WTC11 (cell line): ENCODE data around the gene DNAJC2. TPM values are rescaled to one million over a fixed set of nuclear protein-coding genes. Genes with fewer than 3 reads are reported as not detected.

ENCODE experiments used
- ATAC-seq: fragments of 200-7000 bp; cut with Tn5 transposase; 2 replicates; pipeline ENCODE4 v1.10.0; 2021; ENCODE audit warnings: mild to moderate bottlenecking, moderate library complexity
- CTCF ChIA-PET: fragments of 300-600 bp; sonication (Branson Sonifier 250); formaldehyde crosslinking; loops from one replicate; lab custom pipeline; 2021; ENCODE audit warnings: antibody characterized with exemption; lab: Charles Lee
- POLR2A ChIA-PET: fragments of 350-600 bp; sonication (Branson Sonifier 250); formaldehyde crosslinking; loops from one replicate; lab custom pipeline; 2021; ENCODE audit warnings: antibody characterized with exemption; lab: Charles Lee
- DNase-seq: peaks from one replicate; pipeline ENCODE4 v3.0.0; 2021; ENCODE audit warnings: low spot score
- H3K27ac Mint-ChIP-seq: 2 replicates; pipeline ENCODE4 v1.8.0; 2021; ENCODE audit warnings: mixed read lengths
- H3K27me3 Mint-ChIP-seq: 2 replicates; pipeline ENCODE4 v1.8.0; 2021; ENCODE audit warnings: low read depth, mild to moderate bottlenecking, moderate library complexity, mixed read lengths
- H3K36me3 Mint-ChIP-seq: 2 replicates; pipeline ENCODE4 v1.8.0; 2021; ENCODE audit warnings: mixed read lengths
- H3K4me1 Mint-ChIP-seq: 2 replicates; pipeline ENCODE4 v1.8.0; 2022; ENCODE audit warnings: mixed read lengths
- H3K4me3 Mint-ChIP-seq: 2 replicates; pipeline ENCODE4 v1.8.0; 2021; ENCODE audit warnings: mild to moderate bottlenecking, moderate library complexity, mixed read lengths
- H3K9me3 Mint-ChIP-seq: 2 replicates; pipeline ENCODE4 v1.8.0; 2021; ENCODE audit warnings: mixed read lengths
- CREM ChIP-seq: sonication (generic); formaldehyde crosslinking; IDR thresholded peaks from 2 replicates; pipeline ENCODE4 v1.8.1; 2022; ENCODE audit warnings: mild to moderate bottlenecking, missing genetic modification reagents, moderate library complexity
- ELF4 ChIP-seq: sonication (generic); formaldehyde crosslinking; IDR thresholded peaks from 2 replicates; pipeline ENCODE4 v1.8.1; 2022; ENCODE audit warnings: low read depth, mild to moderate bottlenecking, moderate library complexity, missing genetic modification reagents
- ESRRA ChIP-seq: sonication (generic); formaldehyde crosslinking; IDR thresholded peaks from 2 replicates; pipeline ENCODE4 v1.8.1; 2022; ENCODE audit warnings: mild to moderate bottlenecking, missing genetic modification reagents, borderline replicate concordance
- ETV6 ChIP-seq: sonication (generic); formaldehyde crosslinking; IDR thresholded peaks from 2 replicates; pipeline ENCODE4 v1.8.1; 2022; ENCODE audit warnings: mild to moderate bottlenecking, missing genetic modification reagents
- FOXK1 ChIP-seq: sonication (generic); formaldehyde crosslinking; IDR thresholded peaks from 2 replicates; pipeline ENCODE4 v1.8.0; 2022; ENCODE audit warnings: mild to moderate bottlenecking, moderate library complexity, missing genetic modification reagents
- FOXP1 ChIP-seq: sonication (generic); formaldehyde crosslinking; IDR thresholded peaks from 2 replicates; pipeline ENCODE4 v1.8.0; 2022; ENCODE audit warnings: missing genetic modification reagents, mild to moderate bottlenecking, moderate library complexity, borderline replicate concordance
- GABPB1 ChIP-seq: sonication (generic); formaldehyde crosslinking; IDR thresholded peaks from 2 replicates; pipeline ENCODE4 v1.8.1; 2023; ENCODE audit warnings: mild to moderate bottlenecking, missing genetic modification reagents
- MXD4 ChIP-seq: fragments of 250-450 bp; sonication (Bioruptor Pico); IDR thresholded peaks from 2 replicates; pipeline ENCODE4 v1.8.0; 2021; ENCODE audit warnings: mild to moderate bottlenecking, moderate library complexity, borderline replicate concordance
- NR1H2 ChIP-seq: sonication (generic); formaldehyde crosslinking; IDR thresholded peaks from 2 replicates; pipeline ENCODE4 v1.9.0; 2021; ENCODE audit warnings: mild to moderate bottlenecking, moderate library complexity, missing genetic modification reagents
- NR2C2 ChIP-seq: sonication (generic); formaldehyde crosslinking; IDR thresholded peaks from 2 replicates; pipeline ENCODE4 v1.8.0; 2022; ENCODE audit warnings: mild to moderate bottlenecking, missing genetic modification reagents
- PRRX2 ChIP-seq: fragments of 250-450 bp; sonication (Bioruptor Pico); IDR thresholded peaks from 2 replicates; pipeline ENCODE4 v1.8.0; 2021; ENCODE audit warnings: mild to moderate bottlenecking
- RORB ChIP-seq: fragments of 250-450 bp; sonication (Bioruptor Pico); IDR thresholded peaks from 2 replicates; pipeline ENCODE4 v1.9.0; 2021; ENCODE audit warnings: mild to moderate bottlenecking
- SMAD4 ChIP-seq: sonication (generic); formaldehyde crosslinking; IDR thresholded peaks from 2 replicates; pipeline ENCODE4 v1.8.0; 2022; ENCODE audit warnings: mild to moderate bottlenecking, missing genetic modification reagents
- TEAD1 ChIP-seq: sonication (generic); formaldehyde crosslinking; IDR thresholded peaks from 2 replicates; pipeline ENCODE4 v1.8.0; 2022; ENCODE audit warnings: mild to moderate bottlenecking, missing genetic modification reagents
- ZBTB21 ChIP-seq: sonication (generic); formaldehyde crosslinking; IDR thresholded peaks from 2 replicates; pipeline ENCODE4 v1.8.1; 2023; ENCODE audit warnings: mild to moderate bottlenecking, missing genetic modification reagents, borderline replicate concordance
- ZNF263 ChIP-seq: sonication (generic); formaldehyde crosslinking; IDR thresholded peaks from 2 replicates; pipeline ENCODE4 v1.8.1; 2022; ENCODE audit warnings: low read depth, mild to moderate bottlenecking, moderate library complexity, missing genetic modification reagents
- ZNF281 ChIP-seq: sonication (generic); formaldehyde crosslinking; IDR thresholded peaks from 2 replicates; pipeline ENCODE4 v1.8.0; 2023; ENCODE audit warnings: mild to moderate bottlenecking, missing genetic modification reagents
- ZNF416 ChIP-seq: fragments of 250-450 bp; sonication (Bioruptor Pico); IDR thresholded peaks from 2 replicates; pipeline ENCODE4 v1.9.0; 2021; ENCODE audit warnings: mild to moderate bottlenecking, inconsistent platforms
- ZNF423 ChIP-seq: fragments of 250-450 bp; sonication (Bioruptor Pico); IDR thresholded peaks from 2 replicates; pipeline ENCODE4 v2.1.2; 2022; ENCODE audit warnings: mild to moderate bottlenecking, moderate library complexity
- total RNA-seq: library from RNA; stranded (reverse); gene quantifications from 3 replicates; pipeline ENCODE4 v1.2.3, GENCODE V29; 2021
- TF ChIP-seq, protein P1 (sequence below): sonication (generic); formaldehyde crosslinking; IDR thresholded peaks from 2 replicates; pipeline ENCODE4 v1.8.0; 2023; ENCODE audit warnings: missing genetic modification reagents, mild to moderate bottlenecking, borderline replicate concordance
- TF ChIP-seq, protein P2 (sequence below): sonication (generic); formaldehyde crosslinking; IDR thresholded peaks from 2 replicates; pipeline ENCODE4 v1.8.1; 2022; ENCODE audit warnings: mild to moderate bottlenecking, moderate library complexity, missing genetic modification reagents
- TF ChIP-seq, protein P3 (sequence below): sonication (generic); formaldehyde crosslinking; conservative IDR thresholded peaks from 2 replicates; pipeline ENCODE4 v1.8.1; 2022; ENCODE audit warnings: mild to moderate bottlenecking, missing genetic modification reagents
- TF ChIP-seq, protein P4 (sequence below): sonication (generic); formaldehyde crosslinking; IDR thresholded peaks from 2 replicates; pipeline ENCODE4 v1.8.0; 2022; ENCODE audit warnings: missing genetic modification reagents

The DNAJC2 gene
- total RNA-seq, 1 experiment from 2014 or later: 39.7 TPM

- CTCF ChIA-PET: no interaction called here
- H3K9me3 Mint-ChIP-seq: no peaks in the 10 kb centered on the region
- H3K4me1 Mint-ChIP-seq: peaks cover 13% of the 10 kb centered on the region
- no peaks in the 10 kb centered on the region for H3K27me3 Mint-ChIP-seq
- ATAC-seq (no peak), DNase-seq (peak; percentile 12)
- peaks cover 32% of the 10 kb centered on the region for H3K36me3 Mint-ChIP-seq
- H3K4me3 Mint-ChIP-seq: peak overlapping the region; percentile 85
- TF ChIP-seq ESRRA (no peak), FOXP1 (CRISPR knock-in tag) (no peak), NR1H2 (CRISPR knock-in tag) (no peak), ETV6 (no peak), SMAD4 (CRISPR knock-in tag) (no peak), GABPB1 (CRISPR knock-in tag) (no peak), FOXK1 (CRISPR knock-in tag) (no peak), ELF4 (CRISPR knock-in tag) (no peak)
- TF ChIP-seq, protein P1, sequence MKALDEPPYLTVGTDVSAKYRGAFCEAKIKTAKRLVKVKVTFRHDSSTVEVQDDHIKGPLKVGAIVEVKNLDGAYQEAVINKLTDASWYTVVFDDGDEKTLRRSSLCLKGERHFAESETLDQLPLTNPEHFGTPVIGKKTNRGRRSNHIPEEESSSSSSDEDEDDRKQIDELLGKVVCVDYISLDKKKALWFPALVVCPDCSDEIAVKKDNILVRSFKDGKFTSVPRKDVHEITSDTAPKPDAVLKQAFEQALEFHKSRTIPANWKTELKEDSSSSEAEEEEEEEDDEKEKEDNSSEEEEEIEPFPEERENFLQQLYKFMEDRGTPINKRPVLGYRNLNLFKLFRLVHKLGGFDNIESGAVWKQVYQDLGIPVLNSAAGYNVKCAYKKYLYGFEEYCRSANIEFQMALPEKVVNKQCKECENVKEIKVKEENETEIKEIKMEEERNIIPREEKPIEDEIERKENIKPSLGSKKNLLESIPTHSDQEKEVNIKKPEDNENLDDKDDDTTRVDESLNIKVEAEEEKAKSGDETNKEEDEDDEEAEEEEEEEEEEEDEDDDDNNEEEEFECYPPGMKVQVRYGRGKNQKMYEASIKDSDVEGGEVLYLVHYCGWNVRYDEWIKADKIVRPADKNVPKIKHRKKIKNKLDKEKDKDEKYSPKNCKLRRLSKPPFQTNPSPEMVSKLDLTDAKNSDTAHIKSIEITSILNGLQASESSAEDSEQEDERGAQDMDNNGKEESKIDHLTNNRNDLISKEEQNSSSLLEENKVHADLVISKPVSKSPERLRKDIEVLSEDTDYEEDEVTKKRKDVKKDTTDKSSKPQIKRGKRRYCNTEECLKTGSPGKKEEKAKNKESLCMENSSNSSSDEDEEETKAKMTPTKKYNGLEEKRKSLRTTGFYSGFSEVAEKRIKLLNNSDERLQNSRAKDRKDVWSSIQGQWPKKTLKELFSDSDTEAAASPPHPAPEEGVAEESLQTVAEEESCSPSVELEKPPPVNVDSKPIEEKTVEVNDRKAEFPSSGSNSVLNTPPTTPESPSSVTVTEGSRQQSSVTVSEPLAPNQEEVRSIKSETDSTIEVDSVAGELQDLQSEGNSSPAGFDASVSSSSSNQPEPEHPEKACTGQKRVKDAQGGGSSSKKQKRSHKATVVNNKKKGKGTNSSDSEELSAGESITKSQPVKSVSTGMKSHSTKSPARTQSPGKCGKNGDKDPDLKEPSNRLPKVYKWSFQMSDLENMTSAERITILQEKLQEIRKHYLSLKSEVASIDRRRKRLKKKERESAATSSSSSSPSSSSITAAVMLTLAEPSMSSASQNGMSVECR (CRISPR knock-in tag): 0 out of 2 replicates have a peak, but pooled peaks have one; percentile 27
- TF ChIP-seq, protein P2, sequence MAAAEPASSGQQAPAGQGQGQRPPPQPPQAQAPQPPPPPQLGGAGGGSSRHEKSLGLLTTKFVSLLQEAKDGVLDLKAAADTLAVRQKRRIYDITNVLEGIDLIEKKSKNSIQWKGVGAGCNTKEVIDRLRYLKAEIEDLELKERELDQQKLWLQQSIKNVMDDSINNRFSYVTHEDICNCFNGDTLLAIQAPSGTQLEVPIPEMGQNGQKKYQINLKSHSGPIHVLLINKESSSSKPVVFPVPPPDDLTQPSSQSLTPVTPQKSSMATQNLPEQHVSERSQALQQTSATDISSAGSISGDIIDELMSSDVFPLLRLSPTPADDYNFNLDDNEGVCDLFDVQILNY (CRISPR knock-in tag): peak; percentile 15; the same call in 1 of the 2 replicates
- H3K27ac Mint-ChIP-seq: peak overlapping the region; percentile 97
- POLR2A ChIA-PET: interaction anchor here (0.6 kb wide), 1 partner anchor 12 kb away, joined by 3 read pairs; no protein-coding TSS in a partner anchor
Observed at GRCh38 chr7:103343758-103344452, 662 bp downstream of the DNAJC2 start.

DNA sequence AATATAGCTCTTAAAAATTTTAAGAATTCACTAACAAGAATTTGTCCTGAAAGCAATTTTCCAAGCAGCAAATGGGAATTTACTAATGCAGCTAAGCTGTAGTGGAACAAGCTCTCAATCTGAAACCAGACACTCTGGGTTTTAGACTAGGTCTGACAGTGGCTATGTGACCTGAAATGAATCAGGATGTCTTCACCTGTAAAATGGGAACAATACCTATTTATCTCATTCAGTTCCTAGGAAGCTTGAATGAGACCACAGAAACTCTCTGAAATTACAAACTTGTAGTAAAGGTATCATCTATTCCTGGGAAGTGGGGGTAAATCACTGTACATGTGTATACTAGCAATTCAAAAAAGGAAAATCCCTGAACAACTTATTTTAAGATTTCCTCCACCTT lies 1.2 kb downstream of the DNAJC2 start:
- Mint-ChIP-seq H3K27ac (peak overlapping the region; percentile 97; the same call in 1 of the 2 replicates), H3K27me3 (no peaks in the 10 kb centered on the region), H3K9me3 (no peaks in the 10 kb centered on the region), H3K4me1 (peaks cover 9% of the 10 kb centered on the region), H3K4me3 (peak overlapping the region; percentile 85), H3K36me3 (peaks cover 32% of the 10 kb centered on the region)
- CTCF ChIA-PET: no interaction called here
- POLR2A ChIA-PET: no interaction called here
- DNase-seq: no peak
- no peak for ATAC-seq
- TF ChIP-seq, protein P3, sequence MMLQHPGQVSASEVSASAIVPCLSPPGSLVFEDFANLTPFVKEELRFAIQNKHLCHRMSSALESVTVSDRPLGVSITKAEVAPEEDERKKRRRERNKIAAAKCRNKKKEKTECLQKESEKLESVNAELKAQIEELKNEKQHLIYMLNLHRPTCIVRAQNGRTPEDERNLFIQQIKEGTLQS: no peak
- TF ChIP-seq NR2C2 (CRISPR knock-in tag): no peak
- TF ChIP-seq RORB (CRISPR knock-in tag): no peak
- TF ChIP-seq TEAD1 (CRISPR knock-in tag): no peak
- TF ChIP-seq ZBTB21 (CRISPR knock-in tag): no peak
- TF ChIP-seq CREM (CRISPR knock-in tag): no peak
- TF ChIP-seq ZNF281 (CRISPR knock-in tag): no peak
- no peak for TF ChIP-seq MXD4 (CRISPR knock-in tag)
- no peak for TF ChIP-seq ZNF423 (CRISPR knock-in tag)
- no peak for TF ChIP-seq ZNF416 (CRISPR knock-in tag)
- TF ChIP-seq PRRX2 (CRISPR knock-in tag): no peak
- no peak for TF ChIP-seq ZNF263 (CRISPR knock-in tag)
- TF ChIP-seq, protein P4, sequence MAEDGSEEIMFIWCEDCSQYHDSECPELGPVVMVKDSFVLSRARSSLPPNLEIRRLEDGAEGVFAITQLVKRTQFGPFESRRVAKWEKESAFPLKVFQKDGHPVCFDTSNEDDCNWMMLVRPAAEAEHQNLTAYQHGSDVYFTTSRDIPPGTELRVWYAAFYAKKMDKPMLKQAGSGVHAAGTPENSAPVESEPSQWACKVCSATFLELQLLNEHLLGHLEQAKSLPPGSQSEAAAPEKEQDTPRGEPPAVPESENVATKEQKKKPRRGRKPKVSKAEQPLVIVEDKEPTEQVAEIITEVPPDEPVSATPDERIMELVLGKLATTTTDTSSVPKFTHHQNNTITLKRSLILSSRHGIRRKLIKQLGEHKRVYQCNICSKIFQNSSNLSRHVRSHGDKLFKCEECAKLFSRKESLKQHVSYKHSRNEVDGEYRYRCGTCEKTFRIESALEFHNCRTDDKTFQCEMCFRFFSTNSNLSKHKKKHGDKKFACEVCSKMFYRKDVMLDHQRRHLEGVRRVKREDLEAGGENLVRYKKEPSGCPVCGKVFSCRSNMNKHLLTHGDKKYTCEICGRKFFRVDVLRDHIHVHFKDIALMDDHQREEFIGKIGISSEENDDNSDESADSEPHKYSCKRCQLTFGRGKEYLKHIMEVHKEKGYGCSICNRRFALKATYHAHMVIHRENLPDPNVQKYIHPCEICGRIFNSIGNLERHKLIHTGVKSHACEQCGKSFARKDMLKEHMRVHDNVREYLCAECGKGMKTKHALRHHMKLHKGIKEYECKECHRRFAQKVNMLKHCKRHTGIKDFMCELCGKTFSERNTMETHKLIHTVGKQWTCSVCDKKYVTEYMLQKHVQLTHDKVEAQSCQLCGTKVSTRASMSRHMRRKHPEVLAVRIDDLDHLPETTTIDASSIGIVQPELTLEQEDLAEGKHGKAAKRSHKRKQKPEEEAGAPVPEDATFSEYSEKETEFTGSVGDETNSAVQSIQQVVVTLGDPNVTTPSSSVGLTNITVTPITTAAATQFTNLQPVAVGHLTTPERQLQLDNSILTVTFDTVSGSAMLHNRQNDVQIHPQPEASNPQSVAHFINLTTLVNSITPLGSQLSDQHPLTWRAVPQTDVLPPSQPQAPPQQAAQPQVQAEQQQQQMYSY (CRISPR knock-in tag): no peak
